ENCODE measurements around the gene C18orf63. TPM values are rescaled to one million over a fixed set of nuclear protein-coding genes. Genes with fewer than 3 reads are reported as not detected.

C18orf63 gene
- total RNA-seq, 2 experiments from 2014 or later: not detected

GRCh38 chr18:74395006-74395405, 79.4 kb downstream of the C18orf63 start:
- POLR2A ChIA-PET: no interaction called here
- TF ChIP-seq EZH2phosphoT487 (IDR thresholded peaks at IDR 0.05; ENCODE audit: borderline replicate concordance, low read depth, low read length) (no peak), CTCF (conservative IDR thresholded peaks at IDR 0.05; ENCODE audit: low read length) (no peak)
- intact Hi-C loops (cut with micrococcal nuclease; ENCODE audit: unreplicated experiment): no loop called here

GRCh38 chr18:74395648-74396154, 80.1 kb downstream of the C18orf63 start:
- Histone ChIP-seq H3K4me1 (ENCODE audit: insufficient read depth, low read length, poor library complexity, severe bottlenecking) (no peaks in the 10 kb centered on the region), H2AFZ (ENCODE audit: low read length) (no peak overlapping the region), H3K4me2 (ENCODE audit: low read length) (no peak overlapping the region), H3K27ac (ENCODE audit: low read depth, low read length, poor library complexity, severe bottlenecking) (no peak overlapping the region), H3K9me3 (ENCODE audit: low read length) (no peaks in the 10 kb centered on the region), H3K4me3 (ENCODE audit: low read depth, low read length, poor library complexity, severe bottlenecking) (no peak overlapping the region), H3K36me3 (ENCODE audit: insufficient read depth, low read length) (no peaks in the 10 kb centered on the region), H3K9me2 (ENCODE audit: insufficient read depth, low read length) (no peaks in the 10 kb centered on the region), H4K20me1 (ENCODE audit: insufficient read depth, low read length) (no peaks in the 10 kb centered on the region), H3K79me2 (ENCODE audit: insufficient read depth, low read depth, low read length) (no peaks in the 10 kb centered on the region)
- ChIA-PET POLR2A (no interaction called here), CTCF (ENCODE audit: unreplicated experiment) (no interaction called here)
- BruUV-seq (replicated peaks): no TSS peak
- intact Hi-C loops (cut with micrococcal nuclease; ENCODE audit: unreplicated experiment): no loop called here
- no peak for TF ChIP-seq EZH2phosphoT487 (IDR thresholded peaks at IDR 0.05; ENCODE audit: borderline replicate concordance, low read depth, low read length)
- no peak for TF ChIP-seq CTCF (conservative IDR thresholded peaks at IDR 0.05; ENCODE audit: low read length)
- no peak for DNase-seq (ENCODE audit: low spot score)

More at GRCh38 chr18:74395006-74395405, 79.4 kb downstream of the C18orf63 start:
- no TSS peak for BruUV-seq (replicated peaks)
- Histone ChIP-seq H2AFZ (ENCODE audit: low read length) (no peak overlapping the region), H3K4me1 (ENCODE audit: insufficient read depth, low read length, poor library complexity, severe bottlenecking) (no peaks in the 10 kb centered on the region), H3K4me3 (ENCODE audit: low read depth, low read length, poor library complexity, severe bottlenecking) (no peak overlapping the region), H4K20me1 (ENCODE audit: insufficient read depth, low read length) (no peaks in the 10 kb centered on the region), H3K9me3 (ENCODE audit: low read length) (no peaks in the 10 kb centered on the region), H3K27ac (ENCODE audit: low read depth, low read length, poor library complexity, severe bottlenecking) (no peak overlapping the region), H3K9me2 (ENCODE audit: insufficient read depth, low read length) (no peaks in the 10 kb centered on the region), H3K36me3 (ENCODE audit: insufficient read depth, low read length) (no peaks in the 10 kb centered on the region), H3K4me2 (ENCODE audit: low read length) (no peak overlapping the region), H3K79me2 (ENCODE audit: insufficient read depth, low read depth, low read length) (no peaks in the 10 kb centered on the region)
- no peak for DNase-seq (ENCODE audit: low spot score)
- CTCF ChIA-PET (ENCODE audit: unreplicated experiment): no interaction called here

- no peak overlapping the region for H3K4me3 ChIP-seq (ENCODE audit: low read depth, low read length, poor library complexity, severe bottlenecking)
- TF ChIP-seq CTCF (conservative IDR thresholded peaks at IDR 0.05; ENCODE audit: low read length) (no peak), EZH2phosphoT487 (IDR thresholded peaks at IDR 0.05; ENCODE audit: borderline replicate concordance, low read depth, low read length) (no peak)
- no peak overlapping the region for H3K27ac ChIP-seq (ENCODE audit: low read depth, low read length, poor library complexity, severe bottlenecking)
- H3K4me1 ChIP-seq (ENCODE audit: insufficient read depth, low read length, poor library complexity, severe bottlenecking): no peaks in the 10 kb centered on the region
- no peaks in the 10 kb centered on the region for H3K36me3 ChIP-seq (ENCODE audit: insufficient read depth, low read length)
- no peaks in the 10 kb centered on the region for H3K9me3 ChIP-seq (ENCODE audit: low read length)
- no peaks in the 10 kb centered on the region for H3K9me2 ChIP-seq (ENCODE audit: insufficient read depth, low read length)
- H3K79me2 ChIP-seq (ENCODE audit: insufficient read depth, low read depth, low read length): no peaks in the 10 kb centered on the region
- H4K20me1 ChIP-seq (ENCODE audit: insufficient read depth, low read length): no peaks in the 10 kb centered on the region
- no peak overlapping the region for H3K4me2 ChIP-seq (ENCODE audit: low read length)
- CTCF ChIA-PET (ENCODE audit: unreplicated experiment): no interaction called here
- POLR2A ChIA-PET: no interaction called here
- intact Hi-C loops (cut with micrococcal nuclease; ENCODE audit: unreplicated experiment): no loop called here
- no peak overlapping the region for H2AFZ ChIP-seq (ENCODE audit: low read length)
- no peak for DNase-seq (ENCODE audit: low spot score)
- BruUV-seq (replicated peaks): no TSS peak
Observed at GRCh38 chr18:74396171-74397169, 80.8 kb downstream of the C18orf63 start.

Measured in OCI-LY7 (cell line).